ENCODE results near the gene CBR1.
"Not testable (repeated sequence)": the region's sequence is repeated elsewhere in the genome, so short reads cannot be mapped to it uniquely, and the experiment has no call there.

The CBR1 gene

GRCh38 chr21:36092681-36093080 is 22.9 kb downstream of the CBR1 start:
- no peak overlapping the region for H3K4me3 ChIP-seq (ENCODE audit: low read depth, low read length)
- TF ChIP-seq, protein P1, sequence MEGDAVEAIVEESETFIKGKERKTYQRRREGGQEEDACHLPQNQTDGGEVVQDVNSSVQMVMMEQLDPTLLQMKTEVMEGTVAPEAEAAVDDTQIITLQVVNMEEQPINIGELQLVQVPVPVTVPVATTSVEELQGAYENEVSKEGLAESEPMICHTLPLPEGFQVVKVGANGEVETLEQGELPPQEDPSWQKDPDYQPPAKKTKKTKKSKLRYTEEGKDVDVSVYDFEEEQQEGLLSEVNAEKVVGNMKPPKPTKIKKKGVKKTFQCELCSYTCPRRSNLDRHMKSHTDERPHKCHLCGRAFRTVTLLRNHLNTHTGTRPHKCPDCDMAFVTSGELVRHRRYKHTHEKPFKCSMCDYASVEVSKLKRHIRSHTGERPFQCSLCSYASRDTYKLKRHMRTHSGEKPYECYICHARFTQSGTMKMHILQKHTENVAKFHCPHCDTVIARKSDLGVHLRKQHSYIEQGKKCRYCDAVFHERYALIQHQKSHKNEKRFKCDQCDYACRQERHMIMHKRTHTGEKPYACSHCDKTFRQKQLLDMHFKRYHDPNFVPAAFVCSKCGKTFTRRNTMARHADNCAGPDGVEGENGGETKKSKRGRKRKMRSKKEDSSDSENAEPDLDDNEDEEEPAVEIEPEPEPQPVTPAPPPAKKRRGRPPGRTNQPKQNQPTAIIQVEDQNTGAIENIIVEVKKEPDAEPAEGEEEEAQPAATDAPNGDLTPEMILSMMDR (IDR thresholded peaks at IDR 0.05; ENCODE audit: low read depth, low read length, missing control alignments): no peak
- no peak for DNase-seq (ENCODE audit: low read depth)

- DNase-seq (ENCODE audit: low read depth): no peak
- TF ChIP-seq, protein P1 (IDR thresholded peaks at IDR 0.05; ENCODE audit: low read depth, low read length, missing control alignments): no peak
These were observed 23.7 kb downstream of the CBR1 start for GRCh38 chr21:36093512-36093911.

GRCh38 chr21:36096398-36097290 is 26.8 kb downstream of the CBR1 start:
- TF ChIP-seq, protein P1 (IDR thresholded peaks at IDR 0.05; ENCODE audit: low read depth, low read length, missing control alignments): no peak
- DNase-seq (ENCODE audit: low read depth): no peak
- H3K4me3 ChIP-seq (ENCODE audit: low read depth, low read length): no peak overlapping the region

More at GRCh38 chr21:36093512-36093911, 23.7 kb downstream of the CBR1 start:
- no peak overlapping the region for H3K4me3 ChIP-seq (ENCODE audit: low read depth, low read length)

GRCh38 chr21:36097427-36098181 is 27.8 kb downstream of the CBR1 start:
- no peak overlapping the region for H3K4me3 ChIP-seq (ENCODE audit: low read depth, low read length)
- TF ChIP-seq, protein P1 (IDR thresholded peaks at IDR 0.05; ENCODE audit: low read depth, low read length, missing control alignments): no peak
- no peak for DNase-seq (ENCODE audit: low read depth)

GRCh38 chr21:36098182-36098532 is 28.3 kb downstream of the CBR1 start:
- TF ChIP-seq, protein P1 (IDR thresholded peaks at IDR 0.05; ENCODE audit: low read depth, low read length, missing control alignments): no peak
- no peak overlapping the region for H3K4me3 ChIP-seq (ENCODE audit: low read depth, low read length)
- DNase-seq (ENCODE audit: low read depth): no peak

DNA sequence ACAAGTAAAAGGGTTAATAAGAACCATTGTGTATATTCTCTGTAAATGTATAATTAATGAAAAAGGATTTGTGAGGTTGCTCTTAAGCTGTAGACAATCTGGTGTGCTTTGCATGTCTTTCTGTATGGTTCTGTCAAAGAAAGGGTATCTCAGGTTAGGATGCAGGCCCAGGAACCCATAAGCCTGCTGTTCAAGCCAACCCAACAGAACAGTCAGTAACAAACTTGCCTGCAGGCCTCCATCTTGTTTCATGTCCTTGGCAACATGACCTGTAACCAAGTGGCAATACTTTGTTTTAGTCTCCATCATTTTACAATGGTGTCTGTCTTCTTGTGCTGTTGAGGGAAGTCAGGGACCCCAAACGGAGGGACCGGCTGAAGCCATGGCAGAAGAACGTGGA is 29.2 kb downstream of the CBR1 start:
- TF ChIP-seq, protein P1 (IDR thresholded peaks at IDR 0.05; ENCODE audit: low read depth, low read length, missing control alignments): no peak
- no peak for DNase-seq (ENCODE audit: low read depth)
- H3K4me3 ChIP-seq (ENCODE audit: low read depth, low read length): no peak overlapping the region

- not testable (repeated sequence) for DNase-seq (ENCODE audit: low read depth); H3K4me3 ChIP-seq (ENCODE audit: low read depth, low read length)
These were observed 29.9 kb downstream of the CBR1 start for GRCh38 chr21:36099695-36100211.

Data from GM12864 (cell line).